K562 (cell line): ENCODE results near the gene ZNF629. TPM values are rescaled to one million over a fixed set of nuclear protein-coding genes. Genes with fewer than 3 reads are reported as not detected.

Experiments
- ADNP ChIP-seq: fragments of 200-800 bp; sonication (Bioruptor generic); IDR thresholded peaks from 2 replicates; pipeline ENCODE4 v1.6.1; 2016; ENCODE audit warnings: missing genetic modification characterization, missing compliant biosample characterization
- ATF7 ChIP-seq: fragments of 450-650 bp; IDR thresholded peaks from 2 replicates; pipeline ENCODE4 v1.7.1; 2014; ENCODE audit warnings: mild to moderate bottlenecking, moderate library complexity
- CBX1 ChIP-seq: sonication (generic); IDR thresholded peaks from 2 replicates; pipeline ENCODE4 v1.6.1; 2016; ENCODE audit warnings: antibody characterized with exemption, low read depth, mild to moderate bottlenecking
- CHD4 ChIP-seq: fragments of 200-600 bp; sonication (generic); IDR thresholded peaks from 3 replicates; pipeline ENCODE4 v1.6.1; 2012; ENCODE audit warnings: low read depth, mild to moderate bottlenecking, mixed read lengths, low read length, inconsistent platforms; ENCODE audit not compliant: insufficient read depth, insufficient replicate concordance, poor library complexity, severe bottlenecking
- CREB1 ChIP-seq, 2 experiments: sonication (generic) in 1 of 2; formaldehyde crosslinking in 1 of 2; IDR thresholded peaks; 2 replicates each; pipeline versions ENCODE4 v1.6.1 to v1.8.0; 2012 to 2022; ENCODE audit warnings: inconsistent platforms in 1 of 2, mild to moderate bottlenecking in 1 of 2, missing genetic modification reagents in 1 of 2, moderate library complexity in 1 of 2
- EHMT2 ChIP-seq: fragments of 450-650 bp; IDR thresholded peaks from 2 replicates; pipeline ENCODE4 v1.6.1; 2018; ENCODE audit warnings: antibody characterized with exemption
- ETV5 ChIP-seq: sonication (generic); formaldehyde crosslinking; IDR thresholded peaks from 2 replicates; pipeline ENCODE4 v1.4.0; 2020; ENCODE audit warnings: low read depth, mild to moderate bottlenecking, missing genetic modification reagents
- GABPB1 ChIP-seq: sonication (generic); formaldehyde crosslinking; IDR thresholded peaks from 2 replicates; pipeline ENCODE4 v1.8.0; 2022; ENCODE audit warnings: mild to moderate bottlenecking, missing genetic modification reagents
- GTF2A2 ChIP-seq: IDR thresholded peaks from 2 replicates; pipeline ENCODE4 v1.6.1; 2016; ENCODE audit warnings: mild to moderate bottlenecking, missing genetic modification characterization, missing compliant biosample characterization
- HLTF ChIP-seq: fragments of 450-650 bp; IDR thresholded peaks from 2 replicates; pipeline ENCODE4 v1.6.1; 2016
- MTA2 ChIP-seq: fragments of 450-650 bp; IDR thresholded peaks from 2 replicates; pipeline ENCODE4 v1.6.1; 2016; ENCODE audit warnings: low read depth
- MXI1 ChIP-seq: IDR thresholded peaks from 2 replicates; pipeline ENCODE4 v1.6.1; 2011; ENCODE audit warnings: low read depth, mild to moderate bottlenecking, improper control_type of control experiment, low read length
- NEUROD1 ChIP-seq: fragments of 150-350 bp; IDR thresholded peaks from 2 replicates; pipeline ENCODE4 v1.6.1; 2014; ENCODE audit warnings: borderline replicate concordance, low read length, low read depth; ENCODE audit not compliant: partially characterized antibody
- POLR2B ChIP-seq: fragments of 450-650 bp; IDR thresholded peaks from 2 replicates; pipeline ENCODE4 v1.6.1; 2018; ENCODE audit warnings: low read depth; ENCODE audit not compliant: partially characterized antibody
- PURB ChIP-seq: sonication (generic); formaldehyde crosslinking; IDR thresholded peaks from 2 replicates; pipeline ENCODE4 v1.9.0; 2021; ENCODE audit warnings: low read depth, mild to moderate bottlenecking, missing genetic modification reagents
- SIRT6 ChIP-seq: IDR thresholded peaks from one replicate; pipeline ENCODE4 v1.6.1; 2012; ENCODE audit warnings: low read depth, mild to moderate bottlenecking, control low read depth, inconsistent platforms, low read length, moderate library complexity
- TAF9B ChIP-seq: fragments of 450-650 bp; IDR thresholded peaks from 2 replicates; pipeline ENCODE4 v1.6.1; 2018; ENCODE audit warnings: mild to moderate bottlenecking; ENCODE audit not compliant: partially characterized antibody
- YBX1 ChIP-seq: fragments of 450-650 bp; IDR thresholded peaks from 2 replicates; pipeline ENCODE4 v1.7.1; 2016; ENCODE audit warnings: mild to moderate bottlenecking
- ZBTB7A ChIP-seq: IDR thresholded peaks from 2 replicates; pipeline ENCODE4 v1.6.1; 2011; ENCODE audit warnings: low read depth, mild to moderate bottlenecking, low read length, moderate library complexity, borderline replicate concordance; ENCODE audit not compliant: control insufficient read depth
- ZC3H11A ChIP-seq: IDR thresholded peaks from 2 replicates; pipeline ENCODE4 v1.6.1; 2012; ENCODE audit warnings: low read depth, low read length, improper control_type of control experiment
- ZNF3 ChIP-seq: fragments of 250-450 bp; sonication (Bioruptor Pico); IDR thresholded peaks from 2 replicates; pipeline ENCODE4 v1.5.0; 2021; ENCODE audit warnings: mild to moderate bottlenecking, moderate library complexity
- polyA plus RNA-seq, 8 experiments: library from polyadenylated mRNA; depleted of rRNA in 4 of 8; stranded (reverse) in 5 of 8; unstranded in 3 of 8; fragments of >200 nt; fragmentation: Nextera tagmentation in 2 of 8; fragmentation: Illumina TruSeq in 1 of 8; extraction: Ambion mirVana in 2 of 8; extraction: Trizol in 1 of 8; gene quantifications; 2 replicates each; pipeline versions ENCODE4 v1.2.1 to v1.2.3, GENCODE V29; 2011 to 2014; ENCODE audit warnings: inconsistent platforms in 1 of 8, missing spikeins in 1 of 8
- total RNA-seq, 7 experiments: library from RNA; depleted of rRNA in 6 of 7; stranded (reverse); fragments of >200 nt in 6 of 7; fragmentation: Illumina TruSeq in 2 of 7; extraction: Trizol in 2 of 7; gene quantifications; 2 replicates each; pipeline versions ENCODE4 v1.2.1 to v1.2.3, GENCODE V29; 2011 to 2021; ENCODE audit warnings: low replicate concordance in 1 of 7
- TF ChIP-seq, protein P1 (sequence below): fragments of 450-650 bp; IDR thresholded peaks from 2 replicates; pipeline ENCODE4 v1.6.1; 2016; ENCODE audit warnings: borderline replicate concordance
- TF ChIP-seq, protein P2 (sequence below): fragments of 450-650 bp; formaldehyde crosslinking; IDR thresholded peaks from 2 replicates; pipeline ENCODE4 v1.4.0; 2020; ENCODE audit warnings: mild to moderate bottlenecking, moderate library complexity
- TF ChIP-seq, protein P3 (sequence below): sonication (generic); formaldehyde crosslinking; IDR thresholded peaks from 2 replicates; pipeline ENCODE4 v1.8.0; 2022; ENCODE audit warnings: mild to moderate bottlenecking, missing genetic modification reagents, borderline replicate concordance

The ZNF629 gene
- total and polyA plus RNA-seq, 9 of the 15 experiments (the other 6 are each of a cell fraction or from before 2014, with no cell fraction given), result 0.44 to 18.8 (median 7.4) TPM

DNA sequence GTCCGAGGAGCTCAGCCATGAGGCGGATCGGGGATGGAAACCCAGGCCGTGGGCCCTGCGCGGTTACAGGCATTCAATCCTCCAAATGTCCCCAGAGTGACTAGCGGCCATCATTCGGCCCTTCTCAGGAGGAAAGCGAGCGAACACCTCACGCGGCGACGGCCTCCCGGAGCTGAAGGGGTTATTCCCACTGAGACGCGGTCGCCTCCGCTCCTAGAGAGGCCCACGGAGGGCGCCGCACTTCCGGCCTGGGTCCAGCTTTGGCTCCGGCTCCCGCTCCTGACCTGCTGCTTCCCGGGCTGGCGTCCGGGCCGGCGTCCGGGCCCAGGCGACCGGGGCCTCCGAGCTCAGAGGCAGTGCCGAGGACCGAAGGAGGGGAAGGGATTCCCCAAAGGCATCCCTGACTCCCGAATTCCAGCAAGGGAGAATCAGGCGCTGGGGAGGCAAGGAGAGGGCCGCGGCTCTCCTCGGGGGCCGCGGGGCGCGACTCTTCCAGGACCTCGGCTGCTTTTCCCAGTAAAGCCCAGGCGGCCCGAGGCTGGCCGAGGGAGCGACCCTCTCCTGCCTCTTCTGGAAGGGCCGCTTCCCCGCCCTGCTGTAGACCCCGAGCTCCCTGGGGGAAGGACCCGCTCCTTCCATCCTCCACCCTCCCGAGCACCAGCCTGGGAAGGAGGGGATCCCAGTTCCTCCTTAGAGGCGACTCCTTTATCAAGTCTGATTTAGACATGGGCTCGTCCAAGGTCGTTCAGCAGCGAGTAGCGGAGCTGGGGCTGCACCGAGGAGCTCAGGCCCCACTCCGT is 18.6 kb upstream of the ZNF629 start (continued):
- TF ChIP-seq, protein P1, sequence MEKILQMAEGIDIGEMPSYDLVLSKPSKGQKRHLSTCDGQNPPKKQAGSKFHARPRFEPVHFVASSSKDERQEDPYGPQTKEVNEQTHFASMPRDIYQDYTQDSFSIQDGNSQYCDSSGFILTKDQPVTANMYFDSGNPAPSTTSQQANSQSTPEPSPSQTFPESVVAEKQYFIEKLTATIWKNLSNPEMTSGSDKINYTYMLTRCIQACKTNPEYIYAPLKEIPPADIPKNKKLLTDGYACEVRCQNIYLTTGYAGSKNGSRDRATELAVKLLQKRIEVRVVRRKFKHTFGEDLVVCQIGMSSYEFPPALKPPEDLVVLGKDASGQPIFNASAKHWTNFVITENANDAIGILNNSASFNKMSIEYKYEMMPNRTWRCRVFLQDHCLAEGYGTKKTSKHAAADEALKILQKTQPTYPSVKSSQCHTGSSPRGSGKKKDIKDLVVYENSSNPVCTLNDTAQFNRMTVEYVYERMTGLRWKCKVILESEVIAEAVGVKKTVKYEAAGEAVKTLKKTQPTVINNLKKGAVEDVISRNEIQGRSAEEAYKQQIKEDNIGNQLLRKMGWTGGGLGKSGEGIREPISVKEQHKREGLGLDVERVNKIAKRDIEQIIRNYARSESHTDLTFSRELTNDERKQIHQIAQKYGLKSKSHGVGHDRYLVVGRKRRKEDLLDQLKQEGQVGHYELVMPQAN, result no peak
- no peak for TF ChIP-seq ZC3H11A
- peak; percentile 99 for TF ChIP-seq ETV5 (CRISPR knock-in tag)
- TF ChIP-seq GABPB1 (CRISPR knock-in tag), result peak; percentile 97
- no peak for TF ChIP-seq MXI1
- TF ChIP-seq CHD4, result no peak
- TF ChIP-seq MTA2, result 0 out of 2 replicates have a peak, but pooled peaks have one; percentile 19
- no peak for TF ChIP-seq SIRT6
- TF ChIP-seq NEUROD1, result peak; percentile 88
- peak; percentile 35; the same call in 1 of the 2 replicates for TF ChIP-seq ZBTB7A
- TF ChIP-seq CREB1 (IDR thresholded peaks at IDR 0.05), result no peak; the same call in 1 of the 2 replicates
- peak; percentile 68; the same call in 1 of the 2 replicates for TF ChIP-seq CREB1 (CRISPR knock-in tag; IDR thresholded peaks at IDR 0.05)
- TF ChIP-seq PURB (CRISPR knock-in tag), result no peak
- no peak for TF ChIP-seq ZNF3 (CRISPR knock-in tag)
- TF ChIP-seq GTF2A2, result peak; percentile 74
- TF ChIP-seq HLTF, result 0 out of 2 replicates have a peak, but pooled peaks have one; percentile 9
- TF ChIP-seq, protein P2, sequence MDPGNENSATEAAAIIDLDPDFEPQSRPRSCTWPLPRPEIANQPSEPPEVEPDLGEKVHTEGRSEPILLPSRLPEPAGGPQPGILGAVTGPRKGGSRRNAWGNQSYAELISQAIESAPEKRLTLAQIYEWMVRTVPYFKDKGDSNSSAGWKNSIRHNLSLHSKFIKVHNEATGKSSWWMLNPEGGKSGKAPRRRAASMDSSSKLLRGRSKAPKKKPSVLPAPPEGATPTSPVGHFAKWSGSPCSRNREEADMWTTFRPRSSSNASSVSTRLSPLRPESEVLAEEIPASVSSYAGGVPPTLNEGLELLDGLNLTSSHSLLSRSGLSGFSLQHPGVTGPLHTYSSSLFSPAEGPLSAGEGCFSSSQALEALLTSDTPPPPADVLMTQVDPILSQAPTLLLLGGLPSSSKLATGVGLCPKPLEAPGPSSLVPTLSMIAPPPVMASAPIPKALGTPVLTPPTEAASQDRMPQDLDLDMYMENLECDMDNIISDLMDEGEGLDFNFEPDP (CRISPR knock-in tag), result no peak
- peak; percentile 69 for TF ChIP-seq CBX1
- TF ChIP-seq ADNP (tag), result no peak
- TF ChIP-seq EHMT2, result no peak
- peak; percentile 55 for TF ChIP-seq ATF7
- peak; percentile 81 for TF ChIP-seq POLR2B
- TF ChIP-seq, protein P3, sequence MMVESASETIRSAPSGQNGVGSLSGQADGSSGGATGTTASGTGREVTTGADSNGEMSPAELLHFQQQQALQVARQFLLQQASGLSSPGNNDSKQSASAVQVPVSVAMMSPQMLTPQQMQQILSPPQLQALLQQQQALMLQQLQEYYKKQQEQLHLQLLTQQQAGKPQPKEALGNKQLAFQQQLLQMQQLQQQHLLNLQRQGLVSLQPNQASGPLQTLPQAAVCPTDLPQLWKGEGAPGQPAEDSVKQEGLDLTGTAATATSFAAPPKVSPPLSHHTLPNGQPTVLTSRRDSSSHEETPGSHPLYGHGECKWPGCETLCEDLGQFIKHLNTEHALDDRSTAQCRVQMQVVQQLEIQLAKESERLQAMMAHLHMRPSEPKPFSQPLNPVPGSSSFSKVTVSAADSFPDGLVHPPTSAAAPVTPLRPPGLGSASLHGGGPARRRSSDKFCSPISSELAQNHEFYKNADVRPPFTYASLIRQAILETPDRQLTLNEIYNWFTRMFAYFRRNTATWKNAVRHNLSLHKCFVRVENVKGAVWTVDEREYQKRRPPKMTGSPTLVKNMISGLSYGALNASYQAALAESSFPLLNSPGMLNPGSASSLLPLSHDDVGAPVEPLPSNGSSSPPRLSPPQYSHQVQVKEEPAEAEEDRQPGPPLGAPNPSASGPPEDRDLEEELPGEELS (CRISPR knock-in tag), result peak; percentile 36; the same call in 1 of the 2 replicates
- TF ChIP-seq YBX1, result no peak
- peak; percentile 93 for TF ChIP-seq TAF9B
